Measurements from ENCODE around the gene RAD9A.

RAD9A gene

GRCh38 chr11:67391304-67392182 lies at the start of gene RAD9A:
RAD9A (plus strand) TSS chr11:67391986; CDS start chr11:67392045, 59 bp downstream.
- peak; percentile 95 for DNase-seq

GRCh38 chr11:67344264-67344663 lies 47.5 kb upstream of the RAD9A start:
- DNase-seq = no peak

GRCh38 chr11:67345247-67345919 lies 46.4 kb upstream of the RAD9A start:
- DNase-seq = no peak

GRCh38 chr11:67345920-67346819 lies 45.6 kb upstream of the RAD9A start:
- no peak for DNase-seq

GRCh38 chr11:67347964-67348749 lies 43.6 kb upstream of the RAD9A start:
- no peak for DNase-seq

GRCh38 chr11:67349036-67349435 lies 42.8 kb upstream of the RAD9A start:
- no peak for DNase-seq

GRCh38 chr11:67349457-67349856 lies 42.3 kb upstream of the RAD9A start:
- no peak for DNase-seq

- no peak for DNase-seq
Measured at GRCh38 chr11:67349928-67350465, 41.8 kb upstream of the RAD9A start.

GRCh38 chr11:67351275-67352005 lies 40.3 kb upstream of the RAD9A start:
- peak; percentile 64 for DNase-seq

- peak; percentile 76 for DNase-seq
Measured at GRCh38 chr11:67352546-67353316, 39.1 kb upstream of the RAD9A start.

GRCh38 chr11:67353317-67354074 lies 38.3 kb upstream of the RAD9A start, which contains the start of gene POLD4:
POLD4 (minus strand) TSS chr11:67353546; CDS start chr11:67353399, 147 bp downstream.
- peak; percentile 89 for DNase-seq

- no peak for DNase-seq
Measured at GRCh38 chr11:67354075-67355022, 37.4 kb upstream of the RAD9A start.

- no peak for DNase-seq
Measured at GRCh38 chr11:67355023-67355793, 36.6 kb upstream of the RAD9A start.

- no peak for DNase-seq
Measured at GRCh38 chr11:67355794-67356386, 35.9 kb upstream of the RAD9A start.

GRCh38 chr11:67356387-67356863 lies 35.4 kb upstream of the RAD9A start:
- DNase-seq = no peak

GRCh38 chr11:67356864-67357561 lies 34.8 kb upstream of the RAD9A start:
- DNase-seq = peak; percentile 63
